Kidney capillary endothelial cell (primary cell): ENCODE results near the gene KCTD20.
"Not testable (repeated sequence)": the region's sequence is repeated elsewhere in the genome, so short reads cannot be mapped to it uniquely, and the experiment has no call there.

Source experiments
- DNase-seq: peaks from one replicate; pipeline ENCODE4 v3.0.0-alpha.2; 2018; ENCODE audit warnings: low spot score

KCTD20 gene

DNA sequence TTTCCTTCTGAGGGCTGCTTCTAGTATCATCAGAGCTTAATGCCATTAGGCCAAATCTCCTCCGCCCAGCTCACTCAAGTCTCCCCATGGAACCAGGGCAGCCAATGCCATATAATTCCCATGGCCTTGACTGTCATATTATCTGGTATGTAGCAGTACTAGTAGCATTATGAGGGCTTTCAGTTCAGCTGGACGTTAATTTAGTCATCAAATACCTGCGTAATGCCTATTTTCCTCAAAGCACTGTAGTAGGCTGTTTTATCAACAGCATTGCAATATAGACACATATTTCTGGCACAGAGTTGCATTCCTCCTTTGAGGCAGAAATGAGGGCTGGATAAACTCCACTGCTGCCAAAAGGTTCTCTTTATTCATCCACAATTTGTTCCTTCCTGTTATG is 1.7 kb downstream of the KCTD20 start:
- no peak for DNase-seq

DNA sequence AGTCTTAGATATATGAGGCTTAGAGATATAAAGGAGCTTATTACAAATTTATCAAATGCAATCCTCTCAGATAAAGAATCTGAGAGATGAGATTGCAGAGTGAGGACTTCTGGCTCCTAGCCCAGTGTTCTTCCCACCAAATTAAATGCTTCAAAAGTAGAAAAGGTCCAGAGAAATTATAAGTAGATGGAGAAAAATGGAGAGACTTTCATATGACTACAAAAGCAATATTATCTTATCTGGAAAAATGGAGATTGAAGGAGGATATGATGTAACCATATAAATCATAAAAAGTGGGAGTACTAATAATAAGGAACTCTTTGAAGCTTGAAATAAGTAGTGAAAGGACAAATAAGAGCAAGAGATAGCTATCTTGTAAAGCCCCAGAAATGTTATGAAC is 2.8 kb downstream of the KCTD20 start:
- no peak for DNase-seq

DNA sequence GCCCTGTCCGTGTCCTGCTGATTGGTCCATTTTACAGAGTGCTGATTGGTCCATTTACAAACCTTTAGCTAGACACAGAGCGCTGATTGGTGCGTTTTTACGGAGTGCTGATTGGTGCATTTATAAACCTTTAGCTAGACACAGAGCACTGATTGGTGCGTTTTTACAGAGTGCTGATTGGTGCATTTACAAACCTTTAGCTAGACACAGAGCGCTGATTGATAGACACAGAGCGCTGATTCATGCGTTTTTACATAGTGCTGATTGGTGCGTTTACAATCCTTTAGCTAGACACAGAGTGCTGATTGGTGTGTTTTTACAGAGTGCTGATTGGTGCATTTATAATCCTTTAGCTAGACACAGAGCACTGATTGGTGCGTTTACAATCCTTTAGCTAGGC is 6.4 kb downstream of the KCTD20 start:
- not testable (repeated sequence) for DNase-seq

DNA sequence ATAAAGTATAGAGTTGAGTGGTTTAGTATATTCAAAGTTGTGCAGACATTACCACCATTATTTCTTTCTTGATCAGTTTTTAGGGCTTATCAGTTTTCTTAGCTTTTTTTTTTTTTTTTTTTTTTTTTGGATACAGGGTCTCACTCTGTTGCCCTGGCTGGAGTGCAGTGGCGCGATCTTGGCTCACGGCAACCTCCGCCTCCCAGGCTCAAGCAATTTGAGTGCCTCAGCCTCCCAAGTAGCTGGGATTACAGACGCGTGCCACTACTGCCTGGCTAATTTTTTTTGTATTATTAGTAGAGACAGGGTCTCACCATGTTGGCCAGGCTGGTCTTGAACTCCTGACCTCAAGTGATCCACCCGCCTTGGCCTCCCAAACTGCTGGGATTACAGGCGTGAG is 10.1 kb downstream of the KCTD20 start:
- not testable (repeated sequence) for DNase-seq

DNA sequence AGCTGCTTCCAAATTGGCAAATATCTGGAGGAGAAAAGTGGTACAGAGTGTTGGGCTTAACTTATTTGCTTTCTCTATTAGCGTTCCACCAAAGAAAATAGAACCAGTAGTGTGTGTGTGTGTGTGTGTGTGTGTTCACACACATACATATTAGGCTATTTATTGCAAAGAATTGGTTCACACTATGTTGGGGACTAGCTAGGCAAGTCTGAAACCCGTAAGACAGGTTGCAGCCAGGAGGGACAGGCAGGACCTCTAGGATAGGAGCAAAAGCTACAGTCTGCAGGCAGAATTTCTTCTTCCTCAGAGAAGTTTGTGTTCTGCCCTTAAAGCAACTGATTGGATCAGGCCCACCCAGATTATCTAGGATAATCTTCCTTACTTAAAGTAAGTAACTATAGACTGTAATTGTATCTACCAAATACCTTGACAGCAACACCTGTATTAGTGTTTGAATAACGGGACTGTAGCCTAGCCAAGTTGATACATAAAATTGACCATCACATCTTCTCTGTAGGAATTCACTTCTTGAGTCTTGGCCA is 12.8 kb downstream of the KCTD20 start:
- DNase-seq = no peak

DNA sequence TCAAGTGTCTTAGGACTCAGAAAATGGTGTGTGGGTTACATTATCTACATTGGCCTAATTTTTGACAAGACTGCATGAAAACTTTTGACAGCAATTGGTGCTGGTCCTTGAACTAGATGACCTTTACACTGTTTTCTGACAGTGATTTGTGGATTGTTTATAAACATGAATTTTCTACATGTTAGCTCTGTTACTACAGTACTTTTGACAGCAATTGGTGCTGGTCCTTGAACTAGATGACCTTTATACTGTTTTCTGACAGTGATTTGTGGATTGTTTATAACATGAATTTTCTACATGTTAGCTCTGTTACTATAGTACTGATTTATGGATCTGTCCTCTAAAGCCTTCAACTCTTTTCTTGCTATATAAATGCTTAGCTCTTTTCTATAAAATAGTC is 16.7 kb downstream of the KCTD20 start:
- no peak for DNase-seq

DNA sequence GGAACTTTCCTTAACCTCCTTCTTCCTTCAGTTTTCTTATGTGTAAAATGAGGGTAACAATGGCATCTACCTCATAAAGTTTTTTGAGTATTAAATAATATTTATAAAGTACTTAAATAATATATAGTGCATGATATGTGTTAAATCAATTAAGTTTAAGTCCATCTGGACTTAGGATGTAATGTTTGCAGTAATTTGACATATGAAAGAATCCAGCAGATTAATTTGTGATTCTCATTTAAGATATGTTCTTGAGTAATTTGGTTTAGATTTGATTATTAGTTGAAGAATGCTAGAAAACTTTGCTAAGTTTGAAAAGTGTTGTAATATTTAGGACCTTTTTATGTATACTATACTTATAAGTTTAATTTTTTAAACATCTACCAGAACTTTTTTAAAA is 18.1 kb downstream of the KCTD20 start:
- DNase-seq = no peak

DNA sequence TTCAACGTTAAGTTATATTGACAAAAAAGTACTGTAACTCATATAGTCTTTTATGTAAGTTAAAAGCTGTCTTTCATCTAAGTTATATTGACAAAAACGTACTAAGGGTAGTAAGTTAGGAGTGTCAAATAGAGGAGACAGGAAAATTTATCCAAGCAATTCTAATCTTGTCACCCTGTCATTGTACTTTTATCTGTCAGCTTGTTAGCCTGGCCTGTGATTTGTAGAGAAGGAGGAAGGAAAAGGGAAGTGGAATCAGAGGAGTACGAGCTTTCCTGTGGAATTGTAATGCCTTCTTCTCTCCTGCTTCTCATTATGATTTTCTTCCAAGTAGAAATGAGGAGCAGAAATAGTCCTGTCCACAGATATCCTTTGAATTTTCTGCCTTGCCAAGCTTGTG is 18.8 kb downstream of the KCTD20 start:
- no peak for DNase-seq

DNA sequence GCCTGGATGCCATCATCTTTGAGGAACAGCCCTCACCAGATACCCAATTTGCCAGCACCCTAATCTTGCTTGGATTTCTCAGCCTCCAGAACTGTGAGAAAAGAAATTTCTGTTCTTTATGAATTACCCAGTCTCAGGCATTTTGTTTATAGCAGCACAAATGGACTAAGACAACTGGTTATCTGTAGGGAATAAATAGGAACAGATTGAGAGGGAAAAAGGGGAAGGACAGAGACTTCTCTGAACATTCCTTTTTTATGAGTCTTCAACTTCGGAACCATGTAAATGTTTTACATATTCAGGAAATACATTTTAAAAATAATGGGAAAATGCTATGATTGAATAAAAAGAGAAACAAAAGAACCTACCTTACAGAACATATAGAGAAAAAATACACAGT is 20.9 kb downstream of the KCTD20 start:
- no peak for DNase-seq

DNA sequence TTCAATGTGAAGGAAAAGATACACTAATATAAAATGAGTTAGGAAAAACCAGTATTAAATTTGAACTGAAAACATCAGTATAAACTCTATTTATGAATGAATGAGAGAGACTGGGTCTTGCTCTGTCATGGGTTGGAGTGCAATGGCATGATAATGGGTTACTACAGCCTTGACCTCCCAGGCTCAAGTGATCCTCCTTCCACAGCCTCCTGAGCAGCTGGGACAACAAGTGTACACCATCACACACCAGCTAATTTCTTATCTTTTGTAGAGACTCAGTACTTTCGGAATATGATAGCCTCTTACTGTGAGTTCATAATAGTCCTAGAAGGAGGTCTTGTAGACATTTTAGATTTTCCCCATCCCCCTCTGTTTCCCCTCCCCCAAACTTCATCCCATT is 21.4 kb downstream of the KCTD20 start:
- DNase-seq = no peak

DNA sequence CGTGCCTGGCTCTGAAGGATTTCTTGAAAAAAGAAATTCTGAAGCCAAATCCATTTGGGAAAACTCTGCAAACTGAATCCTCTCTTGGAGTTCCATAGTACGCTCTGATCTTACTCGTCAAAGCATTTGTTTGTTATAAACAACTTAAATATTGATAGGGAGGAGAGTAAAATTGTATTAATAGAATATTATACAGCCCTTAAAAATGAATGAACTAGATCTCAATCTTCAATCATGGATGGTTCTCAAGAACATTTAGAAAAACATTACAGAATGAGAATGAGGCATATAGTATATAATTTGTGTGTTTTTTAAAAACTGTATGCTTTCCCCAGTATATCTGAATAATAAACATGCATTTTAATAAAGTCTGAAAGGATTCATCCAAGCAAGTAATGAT is 24.8 kb downstream of the KCTD20 start:
- no peak for DNase-seq

DNA sequence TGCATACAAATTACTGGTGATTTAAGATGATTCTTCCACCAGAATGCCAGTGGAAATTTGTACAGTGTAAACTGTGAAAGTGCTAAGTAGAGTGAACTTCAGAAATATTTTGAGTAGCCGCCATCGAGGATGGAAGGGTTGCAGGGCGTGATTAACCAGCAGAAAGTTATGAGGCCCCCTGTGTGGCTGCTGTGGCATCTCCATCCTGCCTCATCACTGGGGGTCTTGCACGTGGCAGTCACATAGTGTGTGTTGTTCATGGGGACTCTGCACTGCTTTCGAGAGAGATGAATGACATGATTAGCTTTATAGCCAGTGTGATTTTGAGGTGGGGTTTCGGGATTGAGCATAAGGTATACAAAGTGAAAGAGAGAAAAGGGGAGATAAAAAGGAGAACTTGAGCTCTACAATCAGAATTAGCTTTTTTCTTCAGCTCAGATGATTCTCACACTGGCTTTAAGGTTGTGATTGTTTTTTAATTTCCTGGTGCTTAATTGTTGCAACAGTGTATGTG is 26.4 kb downstream of the KCTD20 start:
- no peak for DNase-seq

DNA sequence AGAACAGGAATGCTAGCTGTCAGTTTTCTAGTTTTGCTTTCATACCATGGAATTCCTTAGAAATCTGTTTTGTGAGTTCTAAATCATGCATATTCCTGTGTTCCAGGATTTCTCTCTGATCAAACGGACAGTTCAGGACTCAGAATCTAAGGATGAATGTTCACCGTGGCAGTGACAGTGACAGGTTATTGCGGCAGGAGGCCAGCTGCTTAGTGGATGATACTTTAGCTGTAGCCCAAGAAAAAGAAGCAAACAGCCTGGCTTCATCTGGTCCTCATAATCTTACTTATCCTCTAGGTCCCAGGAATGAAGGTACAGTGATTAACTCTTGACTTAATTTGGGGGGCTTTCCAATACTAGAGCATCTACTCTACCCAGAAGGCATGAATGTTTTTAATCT is 27.1 kb downstream of the KCTD20 start:
- DNase-seq = no peak

DNA sequence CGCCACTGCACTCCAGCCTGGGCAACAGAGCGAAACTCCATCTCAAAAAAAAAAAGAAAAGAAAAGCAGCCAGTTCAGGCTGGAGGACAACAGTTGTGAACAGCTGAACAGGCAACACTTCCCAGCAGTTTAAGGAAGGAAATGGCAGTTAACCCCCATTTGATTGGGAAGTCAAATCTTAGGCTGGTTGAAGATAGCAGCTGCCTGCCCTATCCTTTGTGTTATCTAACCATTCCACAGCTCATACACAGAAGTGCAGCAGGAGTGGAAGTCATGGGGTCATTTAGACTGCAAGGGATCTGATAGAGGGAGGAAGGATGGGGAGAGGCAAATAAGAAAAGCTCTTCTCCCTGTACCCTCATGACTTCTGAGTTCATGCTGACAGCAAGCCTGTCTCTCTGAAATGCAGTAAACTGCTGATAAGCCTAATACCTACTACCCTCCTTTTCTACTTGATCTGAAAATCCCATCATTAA is 35.3 kb downstream of the KCTD20 start:
- no peak for DNase-seq

DNA sequence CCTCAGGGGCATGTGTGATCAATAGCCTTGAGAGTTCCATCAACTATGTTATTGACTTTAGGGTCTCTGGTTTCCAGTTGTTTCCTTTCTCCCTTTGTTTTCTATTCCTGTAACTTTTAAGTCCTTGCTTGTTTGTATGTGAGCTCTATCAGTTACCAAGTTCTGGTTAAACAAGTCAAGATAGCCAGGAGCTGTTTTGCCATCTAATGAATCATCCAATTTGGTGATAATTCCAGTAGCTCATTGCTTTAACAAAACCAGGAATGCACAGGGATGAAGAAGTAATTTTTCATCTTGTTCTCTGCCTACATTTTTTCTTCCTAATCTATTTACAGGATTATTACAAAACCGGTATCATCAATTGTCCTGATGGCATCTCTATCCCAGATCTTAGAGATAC is 36.5 kb downstream of the KCTD20 start:
- no peak for DNase-seq

DNA sequence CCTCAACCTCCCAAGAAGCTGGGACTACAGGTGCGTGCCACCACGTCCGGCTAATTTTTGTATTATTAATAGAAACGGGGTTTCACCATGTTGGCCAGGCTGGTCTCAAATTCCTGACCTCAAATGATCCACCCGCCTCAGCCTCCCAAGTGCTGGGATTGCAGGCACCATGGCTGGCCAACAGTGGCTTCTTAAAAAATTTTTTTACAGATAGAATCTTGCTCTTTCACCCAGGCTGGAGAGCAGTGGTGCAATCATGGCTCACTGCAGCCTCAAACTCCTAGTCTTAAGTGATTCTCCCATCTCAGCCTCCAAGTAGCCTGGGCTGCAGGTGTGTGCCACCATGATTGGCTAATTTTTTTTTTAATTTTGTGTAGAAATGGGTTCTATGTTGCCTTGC is 40.5 kb downstream of the KCTD20 start:
- DNase-seq = not testable (repeated sequence)

DNA sequence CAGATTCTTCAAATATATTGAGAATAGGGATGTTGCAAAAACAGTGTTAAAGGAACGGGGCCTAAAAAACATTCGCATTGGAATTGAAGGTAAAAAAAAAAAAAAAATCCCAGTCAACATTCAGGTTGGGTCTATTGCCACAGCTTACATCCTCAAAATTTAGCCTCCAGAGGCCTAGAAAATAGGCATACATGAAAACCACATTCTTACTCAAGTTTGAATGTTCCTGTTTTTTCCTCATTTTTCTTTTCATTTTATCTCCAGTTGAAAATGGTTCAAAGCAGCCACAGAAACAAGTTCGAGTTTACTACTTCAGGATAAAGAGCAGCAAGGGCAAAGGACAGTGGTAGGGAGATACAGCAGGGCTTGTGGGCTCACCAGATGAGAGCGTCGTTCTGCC is 41.9 kb downstream of the KCTD20 start:
- no peak for DNase-seq

DNA sequence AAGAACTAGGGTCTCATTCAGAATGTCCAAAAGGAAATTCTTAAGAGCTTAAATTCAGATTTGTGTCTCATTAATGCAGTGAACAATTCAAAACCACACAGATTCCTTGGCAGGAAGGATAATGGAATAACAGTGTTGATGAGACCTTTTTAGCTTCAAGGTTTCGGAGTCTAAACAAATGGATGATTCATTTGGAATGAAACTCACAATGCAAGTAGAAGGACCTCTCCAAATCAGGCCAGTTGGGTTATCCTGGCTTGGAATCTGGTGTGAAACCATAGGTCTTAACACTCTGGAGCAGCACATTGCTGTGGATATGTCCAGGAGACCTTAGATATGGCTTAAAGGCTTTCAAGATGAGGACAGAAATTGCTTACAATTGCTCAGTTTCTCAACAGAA is 44.9 kb downstream of the KCTD20 start:
- DNase-seq = no peak

DNA sequence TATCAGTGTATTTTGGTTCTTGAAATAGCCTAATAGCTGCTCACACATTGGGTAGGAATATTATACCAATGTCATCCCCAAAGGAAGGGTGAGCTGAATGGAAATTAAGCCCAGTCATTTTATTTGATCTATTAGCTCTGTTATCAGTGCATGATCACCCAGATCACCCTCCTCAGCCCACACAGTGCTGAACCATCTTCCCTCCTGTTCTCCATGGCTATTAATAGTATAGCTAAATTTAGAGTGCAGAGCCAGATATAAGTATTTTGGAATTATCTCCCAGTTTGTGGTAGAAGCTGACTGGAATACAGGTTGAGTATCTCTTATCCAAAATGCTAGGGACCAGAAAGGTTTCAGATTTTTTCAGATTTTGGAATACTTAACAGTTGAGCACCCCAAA is 45.4 kb downstream of the KCTD20 start:
- no peak for DNase-seq

DNA sequence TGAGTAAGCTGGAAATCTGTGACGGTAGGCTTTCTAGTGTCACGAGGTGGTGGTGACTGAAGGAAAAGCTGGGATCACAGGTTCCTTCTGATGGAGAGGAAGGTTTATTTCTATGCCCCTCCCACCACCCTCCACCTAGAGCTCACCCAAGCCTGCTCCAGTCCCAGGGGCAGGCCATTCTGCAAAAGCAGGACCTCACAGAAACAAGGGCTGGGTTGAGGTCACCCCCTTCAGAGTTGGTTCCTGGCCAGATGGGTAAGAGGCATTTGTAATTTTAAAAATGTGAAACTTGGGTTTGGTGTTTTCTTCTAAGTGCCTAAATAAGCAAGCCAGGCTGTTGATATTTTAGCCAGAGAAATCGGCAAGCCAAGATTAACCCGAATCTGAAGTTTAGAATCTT is 46.6 kb downstream of the KCTD20 start:
- no peak for DNase-seq

DNA sequence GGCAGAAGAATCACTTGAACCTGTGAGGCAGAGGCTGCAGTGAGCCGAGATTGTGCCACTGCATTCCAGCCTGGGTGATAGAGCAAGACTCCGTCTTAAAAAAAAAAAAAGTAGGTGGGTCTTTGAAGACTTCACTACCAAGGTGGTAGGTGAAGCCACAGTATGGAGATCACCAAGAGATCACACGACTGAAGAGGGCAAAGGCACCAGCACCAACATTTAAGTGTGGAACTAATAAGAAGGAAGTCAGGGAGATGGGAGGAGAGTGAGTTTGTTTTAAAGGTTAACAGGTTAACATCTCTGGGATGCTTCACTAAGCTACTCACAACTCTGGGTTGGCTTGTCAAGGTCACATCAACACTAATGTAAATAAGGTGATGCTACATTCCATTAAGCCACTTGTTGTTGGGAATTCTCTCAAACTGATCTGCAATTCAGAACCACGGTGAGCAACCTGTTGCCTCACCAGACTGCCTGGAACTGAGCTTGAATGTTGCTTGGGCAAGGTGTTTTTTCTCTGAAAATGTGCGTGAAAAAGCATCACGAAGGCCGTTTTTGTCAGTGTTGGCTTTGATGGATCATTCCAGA is 48.7 kb downstream of the KCTD20 start:
- no peak for DNase-seq

DNA sequence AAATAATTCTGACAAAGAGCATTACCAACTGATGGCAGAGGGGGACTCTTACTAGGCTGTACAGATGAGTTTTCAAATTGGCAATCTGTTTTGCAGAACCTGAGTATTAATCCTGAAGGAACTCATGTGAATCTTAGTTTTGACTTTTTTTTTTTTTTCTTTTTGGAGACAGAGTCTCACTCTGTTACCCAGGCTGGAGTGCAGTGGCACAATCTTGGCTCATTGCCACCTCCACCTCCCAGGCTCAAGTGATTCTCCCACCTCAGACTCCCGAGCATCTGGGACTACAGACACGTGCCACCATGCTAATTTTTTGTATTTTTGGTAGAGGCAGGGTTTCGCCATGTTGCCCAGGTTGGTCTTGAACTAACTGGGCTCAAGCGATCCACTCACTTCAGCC is 49.3 kb downstream of the KCTD20 start:
- DNase-seq = no peak

DNA sequence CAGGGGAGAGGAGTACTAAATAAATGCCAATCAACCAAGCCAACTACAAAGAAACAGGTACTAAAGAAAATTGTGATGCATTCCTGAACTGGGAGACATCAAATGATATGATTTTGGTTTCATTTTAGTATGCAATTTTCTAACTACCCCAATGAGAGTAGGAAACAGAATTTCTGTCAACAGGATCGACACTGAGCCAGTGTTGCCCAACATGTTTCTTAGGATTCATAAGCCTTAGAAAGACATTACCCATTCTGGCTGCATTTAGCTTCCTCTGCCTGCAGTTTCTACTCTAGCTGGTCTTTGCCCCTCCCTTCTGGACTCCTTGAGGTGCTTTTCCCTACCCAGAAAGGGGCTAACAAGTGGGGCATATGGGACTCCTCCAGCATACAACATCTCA is 49.8 kb downstream of the KCTD20 start:
- no peak for DNase-seq

DNA sequence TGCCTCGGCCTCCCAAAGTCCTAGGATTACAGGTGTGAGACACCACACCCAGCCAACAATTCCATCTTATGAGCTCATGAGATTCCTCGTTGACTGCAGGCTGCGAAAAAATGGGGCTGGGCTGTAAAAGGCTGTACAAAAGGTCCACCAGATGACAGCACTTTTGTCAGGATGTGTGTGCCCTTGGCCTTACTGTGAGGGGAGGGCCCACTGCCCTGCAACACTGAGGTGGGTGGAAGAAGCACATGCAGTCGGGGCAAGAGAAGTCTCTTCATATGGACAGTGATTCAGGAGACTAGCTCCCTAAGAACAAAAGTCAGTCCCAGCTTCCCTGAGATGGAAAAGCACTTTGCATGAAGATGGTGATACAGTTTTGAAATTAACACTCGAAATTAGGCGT is 50.5 kb downstream of the KCTD20 start:
- no peak for DNase-seq
